ENCODE measurements around the gene CD53. TPM values are rescaled to one million over a fixed set of nuclear protein-coding genes. Genes with fewer than 3 reads are reported as not detected.

CD53 gene
- total and polyA plus RNA-seq, 2 experiments from 2014 or later = not detected

DNA sequence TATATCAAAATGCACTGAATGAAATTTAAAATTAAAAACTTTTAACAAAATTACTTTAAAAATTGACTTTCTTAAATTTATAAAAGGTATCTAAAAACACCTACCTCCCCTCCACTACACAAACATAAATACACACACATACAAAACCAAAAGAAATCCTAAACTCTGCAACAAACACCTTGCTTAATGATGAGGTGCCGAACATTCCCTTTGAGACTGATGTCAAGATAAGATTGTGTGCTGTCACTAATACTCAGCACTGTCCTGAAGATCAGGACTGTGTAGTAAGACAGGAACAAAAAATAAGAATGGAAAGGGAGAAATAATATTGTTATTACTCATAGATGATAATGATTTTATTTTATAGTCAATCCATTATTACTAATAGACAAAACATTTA is 45.1 kb downstream of the CD53 start:
- TF ChIP-seq EZH2 (IDR thresholded peaks at IDR 0.05; ENCODE audit: insufficient read depth, poor library complexity, severe bottlenecking) = no peak
- no peak for TF ChIP-seq EZH2phosphoT487 (IDR thresholded peaks at IDR 0.05; ENCODE audit: insufficient read depth, low read depth)
- in situ Hi-C loops (cut with MboI) = no loop called here
- no peak overlapping the region for H3K4me3 ChIP-seq
- no peak overlapping the region for H2AFZ ChIP-seq
- H3K4me2 ChIP-seq (ENCODE audit: unreplicated experiment) = no peak overlapping the region
- no peak overlapping the region for H3K9ac ChIP-seq
- no peaks in the 10 kb centered on the region for H3K36me3 ChIP-seq (ENCODE audit: low read depth)
- H4K20me1 ChIP-seq (ENCODE audit: insufficient read depth) = no peaks in the 10 kb centered on the region
- H3K27ac ChIP-seq = no peak overlapping the region
- H3K27me3 ChIP-seq (replicated peaks; ENCODE audit: insufficient read depth) = no peaks in the 10 kb centered on the region
- H3K79me2 ChIP-seq (ENCODE audit: insufficient read depth) = no peaks in the 10 kb centered on the region
- no peaks in the 10 kb centered on the region for H3F3A ChIP-seq (ENCODE audit: insufficient read depth)
- H3K9me2 ChIP-seq (ENCODE audit: insufficient read depth) = no peaks in the 10 kb centered on the region
- DNase-seq = no peak
- peaks cover 11% of the 10 kb centered on the region; the same call in 1 of the 2 replicates for H3K4me1 ChIP-seq (ENCODE audit: insufficient read depth)
- WGBS, 2 experiments (ENCODE audit: low coverage in 1 of 2, low lambda C conversion rate in 2 of 2, missing lambda C conversion rate in 2 of 2) = 54 to 61% methylated on average over 1 of the region's 1 CpG
- H3K9me3 ChIP-seq (ENCODE audit: low read depth) = no peaks in the 10 kb centered on the region

DNA sequence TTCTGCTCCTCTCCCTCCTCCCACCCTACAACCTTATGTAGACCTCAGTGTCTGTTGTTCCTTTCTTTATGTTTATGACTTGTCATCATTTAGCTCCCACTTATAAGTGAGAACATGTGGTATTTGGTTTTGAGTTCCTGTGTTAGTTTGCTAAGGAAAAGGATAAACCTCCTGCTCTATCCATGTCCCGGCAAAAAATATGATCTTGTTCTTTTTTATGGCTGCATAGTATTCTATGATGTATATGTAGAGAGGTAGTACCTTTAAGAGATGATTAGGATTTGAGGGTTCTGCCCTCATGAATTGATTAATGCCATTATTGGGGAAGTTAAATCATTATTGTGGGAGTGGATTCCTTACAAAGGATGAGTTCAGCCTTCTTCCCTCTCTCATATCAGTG is 49.0 kb downstream of the CD53 start:
- Histone ChIP-seq H4K20me1 (ENCODE audit: insufficient read depth) (no peaks in the 10 kb centered on the region), H3K4me2 (ENCODE audit: unreplicated experiment) (no peak overlapping the region), H3K27me3 (replicated peaks; ENCODE audit: insufficient read depth) (no peaks in the 10 kb centered on the region), H3K36me3 (ENCODE audit: low read depth) (no peaks in the 10 kb centered on the region), H3K27ac (no peak overlapping the region), H3K4me1 (ENCODE audit: insufficient read depth) (peaks cover 3% of the 10 kb centered on the region; the same call in 1 of the 2 replicates), H3F3A (ENCODE audit: insufficient read depth) (no peaks in the 10 kb centered on the region), H3K9me2 (ENCODE audit: insufficient read depth) (no peaks in the 10 kb centered on the region), H3K9ac (no peak overlapping the region), H3K9me3 (ENCODE audit: low read depth) (no peaks in the 10 kb centered on the region), H3K79me2 (ENCODE audit: insufficient read depth) (no peaks in the 10 kb centered on the region), H3K4me3 (no peak overlapping the region), H2AFZ (no peak overlapping the region)
- no peak for TF ChIP-seq EZH2phosphoT487 (IDR thresholded peaks at IDR 0.05; ENCODE audit: insufficient read depth, low read depth)
- TF ChIP-seq EZH2 (IDR thresholded peaks at IDR 0.05; ENCODE audit: insufficient read depth, poor library complexity, severe bottlenecking) = no peak
- 35 to 47% methylated on average over 1 of the region's 1 CpG for WGBS, 2 experiments (ENCODE audit: low coverage in 1 of 2, low lambda C conversion rate in 2 of 2, missing lambda C conversion rate in 2 of 2)
- DNase-seq = no peak
- in situ Hi-C loops (cut with MboI) = no loop called here

DNA sequence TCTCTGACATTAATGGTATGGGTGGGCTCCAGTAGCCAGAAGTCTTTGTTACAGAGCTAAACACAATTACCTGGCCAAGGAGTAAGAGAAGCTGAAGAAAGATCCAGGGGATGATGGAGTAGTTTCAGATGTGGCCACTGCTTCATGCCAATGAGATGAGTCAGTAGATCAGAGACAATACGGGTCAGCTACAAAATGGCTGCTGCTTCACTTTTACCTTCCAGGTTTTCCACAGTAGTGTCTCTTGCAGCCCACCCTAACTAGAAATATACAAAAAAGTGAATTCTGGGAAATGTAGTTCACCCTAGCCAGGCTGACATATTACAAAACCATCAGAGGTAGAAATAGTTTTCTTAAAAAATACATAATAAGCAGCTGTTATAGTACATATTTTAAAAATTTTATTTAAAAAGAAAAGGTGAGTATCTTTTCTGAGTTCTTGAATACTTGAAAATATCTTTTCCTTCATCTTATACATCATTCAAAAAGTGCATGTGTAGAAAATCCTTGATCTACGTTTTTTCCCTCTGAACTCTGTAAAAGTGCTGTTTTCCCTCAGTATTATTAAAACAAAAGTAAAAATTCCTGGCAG is 54.6 kb downstream of the CD53 start:
- 20 to 21% methylated on average over 2 of the region's 2 CpGs for WGBS, 2 experiments (ENCODE audit: low coverage in 1 of 2, low lambda C conversion rate in 2 of 2, missing lambda C conversion rate in 2 of 2)
- in situ Hi-C loops (cut with MboI) = no loop called here

DNA sequence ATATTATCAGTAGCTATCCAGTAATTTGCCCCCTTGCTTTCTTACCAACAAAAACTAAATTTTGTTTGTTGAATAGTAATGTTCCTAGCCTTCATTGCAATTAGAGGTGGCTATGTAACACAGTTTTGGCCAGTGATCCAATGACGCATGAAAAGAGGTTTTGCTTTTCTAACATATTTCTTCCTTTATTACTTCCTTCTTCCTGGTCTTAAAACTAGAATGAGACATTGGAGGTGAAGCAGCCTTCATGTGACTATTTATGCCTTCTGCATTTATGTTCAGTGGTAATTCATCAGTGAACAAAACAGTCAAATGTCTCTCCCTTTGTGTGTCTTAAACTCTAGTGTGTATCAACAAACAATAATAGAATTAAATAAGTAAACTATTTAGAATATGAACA is 55.2 kb downstream of the CD53 start:
- H3K79me2 ChIP-seq (ENCODE audit: insufficient read depth) = no peaks in the 10 kb centered on the region
- no peaks in the 10 kb centered on the region for H3K4me1 ChIP-seq (ENCODE audit: insufficient read depth)
- H3K36me3 ChIP-seq (ENCODE audit: low read depth) = no peaks in the 10 kb centered on the region
- in situ Hi-C loops (cut with MboI) = no loop called here
- no peak overlapping the region for H3K9ac ChIP-seq
- DNase-seq = no peak
- H3K4me3 ChIP-seq = no peak overlapping the region
- H3K27ac ChIP-seq = no peak overlapping the region
- WGBS, 2 experiments (ENCODE audit: low coverage in 1 of 2, low lambda C conversion rate in 2 of 2, missing lambda C conversion rate in 2 of 2) = 79 to 80% methylated on average over 1 of the region's 1 CpG
- no peak overlapping the region for H3K4me2 ChIP-seq (ENCODE audit: unreplicated experiment)
- no peaks in the 10 kb centered on the region for H3K9me3 ChIP-seq (ENCODE audit: low read depth)
- no peak overlapping the region for H2AFZ ChIP-seq
- H4K20me1 ChIP-seq (ENCODE audit: insufficient read depth) = no peaks in the 10 kb centered on the region
- H3K9me2 ChIP-seq (ENCODE audit: insufficient read depth) = no peaks in the 10 kb centered on the region
- H3K27me3 ChIP-seq (replicated peaks; ENCODE audit: insufficient read depth) = no peaks in the 10 kb centered on the region
- H3F3A ChIP-seq (ENCODE audit: insufficient read depth) = no peaks in the 10 kb centered on the region
- TF ChIP-seq EZH2 (IDR thresholded peaks at IDR 0.05; ENCODE audit: insufficient read depth, poor library complexity, severe bottlenecking) = no peak
- no peak for TF ChIP-seq EZH2phosphoT487 (IDR thresholded peaks at IDR 0.05; ENCODE audit: insufficient read depth, low read depth)

More for the DNA sequence above, 54.6 kb downstream of the CD53 start:
- no peaks in the 10 kb centered on the region for H3K4me1 ChIP-seq (ENCODE audit: insufficient read depth)
- DNase-seq = no peak
- H4K20me1 ChIP-seq (ENCODE audit: insufficient read depth) = no peaks in the 10 kb centered on the region
- H3K79me2 ChIP-seq (ENCODE audit: insufficient read depth) = no peaks in the 10 kb centered on the region
- no peaks in the 10 kb centered on the region for H3K9me3 ChIP-seq (ENCODE audit: low read depth)
- H3K36me3 ChIP-seq (ENCODE audit: low read depth) = no peaks in the 10 kb centered on the region
- no peak overlapping the region for H3K4me3 ChIP-seq
- H3K4me2 ChIP-seq (ENCODE audit: unreplicated experiment) = no peak overlapping the region
- no peaks in the 10 kb centered on the region for H3K9me2 ChIP-seq (ENCODE audit: insufficient read depth)
- H2AFZ ChIP-seq = no peak overlapping the region
- H3F3A ChIP-seq (ENCODE audit: insufficient read depth) = no peaks in the 10 kb centered on the region
- no peak overlapping the region for H3K27ac ChIP-seq
- no peak overlapping the region for H3K9ac ChIP-seq
- TF ChIP-seq EZH2 (IDR thresholded peaks at IDR 0.05; ENCODE audit: insufficient read depth, poor library complexity, severe bottlenecking) (no peak), EZH2phosphoT487 (IDR thresholded peaks at IDR 0.05; ENCODE audit: insufficient read depth, low read depth) (no peak)
- no peaks in the 10 kb centered on the region for H3K27me3 ChIP-seq (replicated peaks; ENCODE audit: insufficient read depth)

Measured in GM23248 (cell line).